Activated CD4-positive, alpha-beta T cell treated with anti-CD3 and anti-CD28 coated beads, Interleukin-2, Interleukin-6, amounts not matched to agents 100 ng/mL and 50 ng/mL, durations not matched to agents 16 hours and 8 hours (primary cell): ENCODE data around the gene SORD.
"Not testable (repeated sequence)": the region's sequence is repeated elsewhere in the genome, so short reads cannot be mapped to it uniquely, and the experiment has no call there.

ENCODE experiments used
- DNase-seq: peaks from one replicate; pipeline ENCODE4 v3.0.0-alpha.2; 2020

Gene SORD

DNA sequence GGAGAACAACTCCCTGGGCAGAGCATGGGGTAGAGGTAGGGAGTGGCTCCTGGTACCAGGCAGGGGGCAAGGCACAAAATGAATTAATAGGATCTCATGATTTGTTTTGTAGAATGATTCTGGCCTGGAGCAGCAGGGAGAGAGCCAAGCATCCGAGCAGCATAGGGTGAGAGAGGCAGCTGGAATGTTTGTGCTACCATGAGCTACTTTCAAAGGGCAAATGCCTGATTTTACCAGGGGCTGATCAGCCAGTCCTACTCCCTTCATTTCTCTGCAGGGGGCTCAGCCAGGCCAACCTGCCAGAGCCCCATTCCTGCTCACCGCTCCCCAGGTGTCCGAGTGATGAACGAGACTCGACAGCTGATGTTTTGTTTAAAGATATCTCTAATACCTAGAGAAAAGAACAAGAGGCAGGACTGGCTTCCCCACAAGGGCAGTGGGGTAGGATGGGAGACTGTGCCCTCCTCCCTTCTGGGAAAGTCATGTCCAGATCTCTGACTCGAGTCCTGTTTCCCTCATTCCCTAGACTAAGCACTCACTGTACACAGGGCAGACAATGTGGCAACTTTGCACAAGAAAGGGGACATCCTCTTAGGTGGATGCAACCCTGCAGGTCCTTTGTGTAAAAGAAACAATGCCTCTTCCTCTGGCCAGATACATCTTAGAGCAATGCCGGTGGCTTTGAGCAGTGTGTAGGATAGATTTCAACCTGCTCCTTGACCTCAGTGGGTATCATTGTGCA, 78.1 kb downstream of the SORD start:
- no peak for DNase-seq

DNA sequence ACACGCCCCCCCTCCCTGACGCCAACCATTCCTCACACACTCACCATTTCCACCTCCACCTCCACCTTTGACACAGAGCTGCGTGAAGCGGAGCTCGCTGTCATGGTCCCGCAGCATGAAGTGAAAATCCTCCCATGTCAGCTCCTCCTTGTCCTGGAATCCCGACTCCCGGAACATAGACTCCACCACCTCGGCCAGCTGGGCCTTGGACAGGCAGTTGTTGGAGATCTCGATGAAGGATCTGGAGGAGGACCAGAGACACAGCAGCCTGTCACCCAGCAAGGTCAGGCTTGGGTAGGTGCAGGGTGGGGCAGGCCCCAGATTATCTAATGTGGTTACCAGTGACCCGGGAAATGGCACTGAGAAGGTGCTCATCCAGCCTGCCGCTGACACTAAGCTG, 78.8 kb downstream of the SORD start:
- no peak for DNase-seq

DNA sequence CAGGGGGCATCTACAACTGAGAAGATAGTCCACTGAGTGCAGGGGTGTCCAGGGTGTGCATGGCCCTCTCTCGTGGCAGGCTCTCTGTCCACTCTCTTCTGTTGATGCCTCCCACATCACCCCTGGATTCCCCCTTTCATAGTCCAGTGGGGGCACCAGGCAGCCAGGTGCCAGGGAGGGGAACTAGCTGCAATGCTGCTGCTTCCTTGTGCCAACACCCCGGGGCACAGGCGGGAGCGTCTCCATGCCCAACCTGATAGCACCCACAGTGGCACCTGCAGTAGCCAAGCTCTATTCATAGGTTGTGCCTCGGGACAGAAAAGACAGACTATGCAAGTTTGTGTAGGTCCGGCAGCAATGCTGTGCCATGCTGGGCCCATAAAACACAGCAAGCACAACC, 79.2 kb downstream of the SORD start:
- DNase-seq, result no peak

DNA sequence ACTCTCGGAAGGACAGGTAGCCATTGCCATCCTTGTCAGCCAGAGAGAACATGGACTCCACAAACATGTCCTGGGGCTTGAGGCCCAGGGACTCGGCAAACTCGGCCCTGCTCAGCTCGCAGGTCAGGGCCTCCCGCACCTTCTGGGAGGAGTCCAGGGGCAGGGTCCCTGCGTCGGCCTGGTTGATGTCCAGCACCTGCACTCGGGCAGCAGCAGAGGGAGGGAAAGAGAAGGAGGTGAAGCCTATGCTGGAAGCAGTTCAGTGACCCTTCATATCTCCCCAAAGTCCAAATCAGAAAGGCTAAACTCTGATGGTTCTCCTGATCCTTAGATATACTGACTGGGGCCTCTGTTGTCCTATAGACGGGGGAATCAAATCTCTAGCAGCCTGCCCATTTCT, 81.2 kb downstream of the SORD start:
- DNase-seq, result not testable (repeated sequence)

DNA sequence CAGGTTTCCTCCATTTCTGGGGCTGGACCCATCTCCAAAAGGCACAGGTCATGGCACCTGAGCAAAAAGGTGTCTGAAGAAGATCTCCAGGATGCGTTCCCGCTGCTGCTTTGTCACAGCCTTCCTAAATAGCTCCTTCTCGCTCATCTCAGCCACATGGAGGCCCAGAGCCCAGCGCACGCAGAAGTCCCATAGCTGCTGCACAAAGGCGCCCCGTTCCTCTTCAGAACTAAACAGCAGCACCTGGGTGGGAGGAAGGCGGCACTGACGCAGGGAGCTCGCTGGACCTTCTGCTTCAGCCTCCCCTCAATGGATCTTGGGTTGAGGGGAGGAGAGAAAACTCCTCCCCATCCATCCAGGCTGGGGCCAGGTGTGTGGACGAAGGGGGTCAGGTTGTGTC, 82.6 kb downstream of the SORD start:
- no peak for DNase-seq

DNA sequence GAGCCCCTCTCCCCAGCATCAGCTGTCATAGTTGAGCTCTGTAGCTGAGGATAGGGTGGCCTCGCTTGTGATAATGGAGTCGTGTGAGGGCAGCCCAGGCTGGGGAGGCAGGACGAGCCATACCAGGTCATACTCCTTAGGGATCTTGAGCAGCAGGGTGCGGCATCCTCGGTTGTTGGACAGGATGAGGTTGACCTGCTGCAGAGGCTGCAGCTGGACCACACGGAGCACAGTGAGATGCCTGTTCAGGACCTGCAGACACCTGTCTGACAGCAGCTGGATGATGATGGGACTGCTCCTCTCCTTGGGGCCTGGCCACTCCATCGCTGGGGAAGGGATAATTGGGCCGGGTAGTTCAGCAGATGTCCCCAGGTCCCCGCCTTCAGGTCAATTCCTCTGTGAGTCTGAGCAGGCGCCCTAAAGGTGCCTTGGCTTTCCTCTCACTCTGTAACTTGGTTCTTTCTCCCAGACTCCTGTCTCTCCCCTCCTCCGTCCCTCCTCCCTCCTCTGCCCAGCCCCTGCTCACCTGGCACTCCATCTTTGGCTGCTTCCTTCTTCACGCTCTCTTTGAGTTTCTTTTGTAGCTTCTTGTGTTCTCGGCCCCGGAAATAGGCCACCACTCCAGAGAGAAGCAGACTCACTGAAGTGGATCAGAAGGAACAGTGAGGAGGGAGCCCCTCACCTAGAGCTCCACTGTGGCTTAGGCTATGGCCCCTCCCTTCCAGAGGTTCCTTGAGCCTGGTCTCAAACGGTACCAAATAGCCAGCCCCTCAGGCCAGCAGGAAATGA, 83.2 kb downstream of the SORD start:
- no peak for DNase-seq

DNA sequence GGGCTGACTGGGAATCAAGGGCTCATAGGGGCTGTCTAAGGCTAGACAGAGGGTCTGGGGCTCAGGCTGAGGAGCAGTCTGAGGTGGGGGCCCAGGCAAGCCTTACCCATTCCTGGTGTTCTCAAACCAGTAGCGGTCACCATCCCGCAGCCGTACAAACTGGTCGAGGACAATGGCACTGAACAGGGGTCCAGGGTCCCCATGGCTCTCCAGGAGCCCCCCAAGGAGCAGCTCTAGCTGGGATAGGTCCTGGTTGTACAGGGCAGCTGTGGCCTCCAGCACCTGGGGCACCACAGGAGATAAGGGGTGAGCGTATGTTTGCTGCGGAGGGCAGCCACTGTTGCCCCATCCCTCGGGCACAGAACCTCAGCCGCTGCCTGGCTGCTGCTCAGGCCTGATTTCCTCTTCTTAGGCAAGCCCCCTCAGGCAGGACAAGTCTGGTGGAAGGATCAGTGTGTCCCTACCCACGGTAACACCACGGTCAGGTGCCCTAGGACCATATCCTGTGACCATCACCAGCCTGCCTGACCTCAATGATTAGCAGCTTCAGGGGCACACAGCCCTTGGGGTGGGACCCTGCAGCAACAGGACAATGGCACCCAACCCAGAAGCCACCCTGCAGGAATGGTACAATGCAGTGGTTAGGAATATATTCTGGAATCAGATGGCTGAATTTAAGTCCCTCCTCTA, 85.1 kb downstream of the SORD start:
- DNase-seq, result no peak

DNA sequence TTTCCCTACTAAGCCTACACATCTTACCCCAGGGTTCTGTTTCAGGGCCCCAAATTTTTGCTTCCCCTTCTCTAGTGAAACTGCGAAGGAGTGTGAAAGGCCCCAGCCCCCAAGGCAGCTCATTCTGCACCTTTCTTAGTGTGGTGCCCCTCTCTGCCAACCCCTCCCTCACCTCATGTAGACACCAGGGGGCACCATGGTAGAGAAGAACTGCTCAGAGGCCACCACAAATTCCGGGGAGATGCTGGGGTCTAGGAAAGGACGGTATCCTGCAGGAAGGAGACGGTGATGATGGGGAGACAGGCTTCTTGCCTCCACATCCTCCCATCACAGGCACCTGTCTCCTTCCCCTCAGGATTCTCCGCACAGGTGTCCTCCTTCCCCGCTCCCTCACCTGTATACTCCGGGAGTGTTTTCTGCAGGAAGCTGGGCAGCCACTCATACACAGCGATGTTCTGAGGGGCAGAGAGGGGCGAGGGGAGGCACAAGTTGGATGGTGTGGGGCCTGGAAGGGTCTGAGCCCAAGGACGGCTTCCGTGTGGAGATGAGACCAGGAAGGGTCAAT, 87.3 kb downstream of the SORD start:
- DNase-seq, result no peak

DNA sequence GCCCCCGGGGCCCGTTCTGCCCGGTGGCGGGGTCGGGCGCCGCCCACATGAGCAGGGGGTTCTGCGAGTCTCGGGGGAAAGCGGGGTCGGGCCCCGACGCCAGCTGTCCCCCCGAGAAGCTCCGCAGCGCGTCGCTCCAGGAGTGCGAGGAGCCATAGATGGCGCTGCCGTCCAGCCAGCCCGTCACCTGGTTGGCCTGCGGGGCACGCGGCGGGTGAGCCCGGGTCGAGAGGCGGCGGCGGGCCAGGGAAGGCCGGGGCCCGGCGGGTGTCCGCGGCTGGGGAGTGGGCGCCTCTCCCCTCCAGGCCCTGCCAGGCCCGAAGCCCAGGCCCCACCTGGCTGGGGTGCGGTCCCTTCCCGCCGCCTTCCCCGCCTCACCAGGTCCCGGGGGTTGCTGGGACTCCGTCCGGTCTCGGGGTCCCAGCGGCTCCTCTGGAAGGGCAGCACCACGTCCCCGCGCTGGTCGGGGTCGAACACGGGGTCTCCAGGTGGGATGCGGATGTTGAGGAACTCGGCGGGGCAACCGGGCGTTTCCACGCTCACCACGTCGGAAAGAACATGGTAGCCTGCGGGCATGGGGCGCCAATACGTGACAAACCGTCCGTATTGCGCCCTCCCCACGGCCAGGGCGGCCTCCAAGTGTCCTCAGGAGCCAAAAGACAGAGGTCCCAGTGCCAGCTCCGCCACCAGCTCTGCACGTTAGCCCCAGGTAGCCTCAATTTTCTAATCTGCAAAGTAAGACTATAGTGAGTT, 88.6 kb downstream of the SORD start:
- no peak for DNase-seq

DNA sequence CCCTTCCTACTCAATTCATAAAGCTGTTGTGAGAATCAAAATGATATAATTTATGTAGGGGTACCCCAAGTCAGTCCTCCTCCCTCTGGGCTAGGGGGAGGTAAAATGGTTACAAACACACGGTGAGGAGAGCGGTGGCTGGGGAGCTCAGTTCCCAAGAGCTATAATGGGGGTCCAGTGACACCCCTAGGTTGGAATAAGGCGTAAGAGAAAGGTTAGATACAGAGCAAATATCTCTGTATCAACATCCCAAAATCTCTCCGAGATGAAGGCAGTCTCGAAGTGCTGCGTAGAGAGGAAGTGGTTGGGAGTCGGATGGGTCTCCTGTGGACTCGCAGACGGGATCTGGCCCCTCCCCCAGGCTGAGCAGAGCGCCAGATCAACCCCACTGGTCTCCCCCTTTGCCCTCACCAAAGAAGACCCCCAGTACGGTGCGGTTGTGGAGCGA, 89.2 kb downstream of the SORD start:
- DNase-seq, result no peak

DNA sequence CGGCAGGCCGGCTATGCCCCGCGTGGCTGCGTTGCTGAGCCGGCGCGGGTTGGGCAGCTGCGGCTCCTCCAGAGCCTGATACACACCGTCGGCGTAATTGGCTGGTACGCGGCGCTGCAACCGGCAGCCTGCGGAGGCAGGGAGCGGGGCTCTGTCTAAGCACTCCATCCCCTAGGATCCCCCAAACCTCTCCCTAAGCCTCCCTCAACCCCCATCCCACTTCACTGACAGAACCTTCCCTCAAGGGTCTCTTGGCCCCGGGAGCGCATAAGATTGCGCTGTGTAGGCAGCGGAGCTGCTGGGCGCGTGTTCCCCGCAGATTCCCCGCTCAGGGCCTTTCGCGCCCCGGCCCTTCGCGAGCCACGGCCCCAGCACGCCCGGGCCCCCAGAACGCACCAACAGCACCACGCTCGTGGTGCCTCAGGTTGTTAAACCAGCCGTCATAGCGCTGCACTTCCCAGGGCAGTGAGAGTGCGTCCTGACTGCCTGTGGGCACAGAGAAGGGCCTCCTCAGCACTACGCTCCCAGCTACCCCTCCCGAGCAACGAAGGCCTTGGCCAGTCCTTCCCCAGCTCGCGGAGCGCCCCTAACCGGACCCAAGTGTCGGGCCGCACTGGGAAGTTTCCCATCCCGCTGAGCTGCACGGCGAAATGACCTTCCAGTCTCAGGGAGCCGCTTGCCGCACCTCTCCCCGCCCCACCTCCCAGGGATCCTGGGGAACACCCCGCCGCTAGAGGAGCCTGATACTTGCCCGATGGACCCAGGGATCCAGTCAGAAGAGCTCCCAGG, 89.8 kb downstream of the SORD start:
- no peak for DNase-seq

DNA sequence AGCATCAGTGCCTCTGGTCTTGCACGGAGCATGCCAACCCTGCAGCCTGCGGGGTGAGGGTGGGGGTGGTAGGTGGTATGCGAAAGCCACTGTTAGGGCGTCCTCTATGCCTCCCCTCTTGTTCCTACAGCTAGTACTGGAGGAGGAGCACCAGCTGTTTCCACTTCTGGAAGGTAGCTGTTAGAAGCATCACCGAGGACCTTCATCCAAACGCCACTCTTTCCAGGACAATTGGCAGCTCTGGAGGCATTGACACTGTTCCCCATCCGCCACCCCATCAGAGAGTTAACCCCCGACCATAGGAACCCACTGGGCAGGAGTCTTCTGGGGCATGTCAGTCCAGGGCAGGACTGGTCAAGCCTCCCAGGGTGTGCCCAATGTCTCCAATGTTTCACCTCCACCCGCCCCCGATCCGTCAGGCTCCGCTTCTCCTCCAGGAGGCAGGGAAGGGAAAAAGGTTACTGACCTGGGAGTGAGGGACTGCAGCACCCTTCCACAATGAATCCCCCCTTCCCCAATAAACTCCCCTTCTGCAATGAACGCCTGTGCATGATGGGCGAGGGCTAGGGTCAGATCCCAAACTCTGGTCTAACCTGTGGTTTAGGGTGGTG, 90.5 kb downstream of the SORD start:
- no peak for DNase-seq

DNA sequence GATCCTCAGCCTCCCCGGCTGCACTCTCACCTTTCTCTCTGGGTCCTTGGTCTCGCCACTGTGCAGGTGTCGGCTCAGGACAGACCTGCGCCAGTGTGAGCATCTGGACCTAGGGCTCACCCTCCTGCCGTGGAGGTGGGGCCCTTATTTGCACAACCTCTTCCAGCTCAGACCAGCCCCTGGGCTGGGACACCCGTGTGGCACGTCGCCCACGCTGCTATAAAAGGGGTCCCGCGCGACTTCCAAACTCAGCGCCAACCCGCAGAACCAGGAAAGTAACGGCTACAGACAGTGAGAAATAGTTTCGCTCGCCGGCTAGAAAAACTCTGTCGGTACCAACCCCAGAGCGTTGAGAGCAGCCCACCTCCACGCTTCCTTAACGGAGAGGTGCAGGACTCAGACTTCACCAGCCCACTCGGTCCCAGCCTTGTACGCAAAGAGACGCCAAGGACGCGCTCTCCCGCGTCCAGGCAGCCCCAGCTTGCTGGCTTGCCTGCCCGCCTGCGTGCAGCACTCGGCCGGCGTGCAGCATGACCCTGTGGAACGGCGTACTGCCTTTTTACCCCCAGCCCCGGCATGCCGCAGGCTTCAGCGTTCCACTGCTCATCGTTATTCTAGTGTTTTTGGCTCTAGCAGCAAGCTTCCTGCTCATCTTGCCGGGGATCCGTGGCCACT, 91.2 kb downstream of the SORD start, which contains the start of the genes DUOX2 and DUOXA2:
TSS of gene DUOX2 (minus strand) at position 97 of the 675 bp plus-strand sequence. CDS start 761 bp downstream, outside the sequence.
TSS of gene DUOXA2 (plus strand) at position 251 of the 675 bp plus-strand sequence. CDS start at position 531, 280 bp downstream.
- DNase-seq, result no peak

DNA sequence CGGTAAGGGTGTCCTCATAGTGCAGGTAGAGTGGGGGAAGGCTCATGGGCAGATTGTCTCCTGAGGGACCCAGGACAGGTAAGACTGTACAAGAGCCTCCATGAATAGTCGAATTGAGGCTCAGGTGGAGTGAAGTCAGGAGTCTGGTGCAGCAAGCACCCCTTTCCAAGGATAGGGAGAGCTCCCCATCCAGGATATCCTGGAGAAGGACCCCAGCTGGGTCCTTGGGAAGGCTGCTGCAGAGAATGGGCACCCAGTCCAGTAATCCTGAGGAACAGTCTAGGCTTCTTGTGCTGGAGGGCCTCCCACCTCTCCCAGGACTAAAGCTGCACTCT, 91.7 kb downstream of the SORD start:
- DNase-seq, result no peak

DNA sequence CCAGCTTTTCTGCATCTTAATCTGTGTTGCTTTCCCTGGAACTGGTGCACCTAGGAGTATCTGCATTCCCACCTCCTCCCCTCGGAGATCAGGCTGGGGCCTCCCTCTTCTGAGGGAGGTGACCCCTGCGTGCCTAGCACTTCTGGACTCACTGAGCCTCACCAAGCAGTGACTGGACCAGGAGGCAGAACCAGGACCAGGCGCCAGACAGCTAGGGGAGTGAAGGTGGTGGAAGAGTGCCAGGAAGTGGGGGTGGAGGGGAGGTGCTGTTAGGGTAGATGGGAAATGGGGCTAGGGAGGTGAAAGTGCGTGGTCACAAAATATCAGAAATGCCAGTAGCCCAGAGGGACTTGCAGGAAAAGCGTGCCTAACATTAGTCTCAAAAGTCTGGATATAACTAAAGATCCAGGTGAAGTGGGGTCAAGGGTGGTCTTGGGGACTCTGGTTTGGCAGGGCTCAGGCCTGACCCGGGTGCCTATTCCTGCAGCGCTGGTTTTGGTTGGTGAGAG, 92.4 kb downstream of the SORD start:
- DNase-seq, result no peak

DNA sequence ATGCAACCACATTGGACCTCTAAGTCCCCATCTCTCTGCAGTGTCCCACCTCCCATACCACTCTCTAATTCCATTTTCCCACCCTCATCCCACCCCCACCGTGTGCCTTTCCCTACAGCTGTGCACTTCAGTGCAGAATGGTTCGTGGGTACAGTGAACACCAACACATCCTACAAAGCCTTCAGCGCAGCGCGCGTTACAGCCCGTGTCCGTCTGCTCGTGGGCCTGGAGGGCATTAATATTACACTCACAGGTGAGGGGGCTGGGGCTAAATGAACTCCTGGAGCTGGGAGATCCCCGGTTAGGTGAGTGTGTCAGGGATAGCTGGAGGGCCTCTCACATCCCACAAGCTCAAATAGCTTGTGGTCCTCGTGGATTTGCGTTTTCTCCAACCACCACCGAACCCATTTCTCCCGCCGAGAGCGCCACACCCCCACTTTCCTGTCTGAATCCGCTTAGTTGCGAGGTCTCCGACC, 93.0 kb downstream of the SORD start:
- DNase-seq, result no peak

DNA sequence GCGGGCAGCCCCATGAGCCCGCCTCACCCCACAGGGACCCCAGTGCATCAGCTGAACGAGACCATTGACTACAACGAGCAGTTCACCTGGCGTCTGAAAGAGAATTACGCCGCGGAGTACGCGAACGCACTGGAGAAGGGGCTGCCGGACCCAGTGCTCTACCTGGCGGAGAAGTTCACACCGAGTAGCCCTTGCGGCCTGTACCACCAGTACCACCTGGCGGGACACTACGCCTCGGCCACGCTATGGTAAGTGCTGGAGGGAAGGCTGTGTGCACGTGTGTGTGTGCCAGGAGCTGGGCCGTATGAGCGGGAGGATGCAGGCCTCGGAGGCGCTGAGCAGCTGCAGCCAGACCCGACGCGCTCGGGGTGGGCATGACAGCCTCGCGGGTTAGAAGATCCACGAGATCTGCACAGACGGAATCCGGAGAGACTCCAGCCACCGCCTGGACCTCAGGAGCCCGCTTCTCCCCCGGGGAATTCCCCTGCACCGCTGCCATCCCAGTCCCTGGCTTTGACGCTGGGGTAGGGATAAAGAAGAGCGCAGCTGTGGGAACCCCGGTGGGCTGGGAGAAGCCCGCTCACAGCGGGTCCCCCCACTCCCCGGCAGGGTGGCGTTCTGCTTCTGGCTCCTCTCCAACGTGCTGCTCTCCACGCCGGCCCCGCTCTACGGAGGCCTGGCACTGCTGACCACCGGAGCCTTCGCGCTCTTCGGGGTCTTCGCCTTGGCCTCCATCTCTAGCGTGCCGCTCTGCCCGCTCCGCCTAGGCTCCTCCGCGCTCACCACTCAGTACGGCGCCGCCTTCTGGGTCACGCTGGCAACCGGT, 93.7 kb downstream of the SORD start:
- DNase-seq, result no peak

DNA sequence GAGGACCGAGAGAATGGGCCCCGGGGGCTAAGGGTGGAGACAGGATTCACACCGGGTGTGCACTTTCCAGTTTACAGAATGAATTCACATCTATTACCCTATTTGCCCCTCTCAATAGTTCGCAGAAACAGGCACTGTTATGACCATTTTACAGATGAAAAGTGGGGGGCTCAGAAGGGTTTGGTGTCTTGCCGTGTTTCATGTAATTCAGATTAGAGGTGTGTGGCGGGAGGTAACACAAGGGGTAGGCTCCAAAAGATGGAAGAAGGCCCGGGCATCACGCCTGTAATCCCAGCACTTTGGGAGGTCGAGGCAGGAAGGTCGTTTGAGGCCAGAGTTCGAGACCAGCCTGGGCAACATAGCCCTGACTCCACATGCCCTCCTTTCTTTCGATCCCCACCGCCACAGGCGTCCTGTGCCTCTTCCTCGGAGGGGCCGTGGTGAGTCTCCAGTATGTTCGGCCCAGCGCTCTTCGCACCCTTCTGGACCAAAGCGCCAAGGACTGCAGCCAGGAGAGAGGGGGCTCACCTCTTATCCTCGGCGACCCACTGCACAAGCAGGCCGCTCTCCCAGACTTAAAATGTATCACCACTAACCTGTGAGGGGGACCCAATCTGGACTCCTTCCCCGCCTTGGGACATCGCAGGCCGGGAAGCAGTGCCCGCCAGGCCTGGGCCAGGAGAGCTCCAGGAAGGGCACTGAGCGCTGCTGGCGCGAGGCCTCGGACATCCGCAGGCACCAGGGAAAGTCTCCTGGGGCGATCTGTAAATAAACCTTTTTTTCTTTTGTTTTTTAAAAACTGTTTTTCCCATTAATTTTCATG, 94.5 kb downstream of the SORD start:
- no peak for DNase-seq
